ENCODE data around the gene KLF2.

DNA sequence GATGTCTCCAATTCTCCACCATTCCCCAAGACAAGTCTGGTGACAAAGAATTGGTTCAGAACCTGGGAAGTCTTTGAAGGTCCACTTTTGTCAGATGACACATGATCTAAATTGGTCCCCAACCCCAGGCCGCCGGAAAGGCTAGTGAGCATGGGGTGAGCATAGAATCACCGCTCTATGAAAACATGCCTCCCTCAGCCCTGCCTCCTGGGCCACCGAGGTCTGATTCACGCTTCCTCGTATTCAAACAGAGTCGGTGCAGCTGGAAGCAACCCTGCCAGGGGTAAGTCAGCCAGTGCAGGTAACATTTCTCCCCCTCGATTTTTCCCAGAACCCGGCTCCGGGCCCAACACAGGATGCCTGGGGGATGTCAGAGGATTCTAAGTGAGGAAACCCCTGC, 33.9 kb upstream of the KLF2 start:
- TF ChIP-seq EZH2 (IDR thresholded peaks at IDR 0.05; ENCODE audit: borderline replicate concordance, insufficient read depth, low read depth, low read length, poor library complexity, severe bottlenecking), result no peak
- TF ChIP-seq, protein P1, sequence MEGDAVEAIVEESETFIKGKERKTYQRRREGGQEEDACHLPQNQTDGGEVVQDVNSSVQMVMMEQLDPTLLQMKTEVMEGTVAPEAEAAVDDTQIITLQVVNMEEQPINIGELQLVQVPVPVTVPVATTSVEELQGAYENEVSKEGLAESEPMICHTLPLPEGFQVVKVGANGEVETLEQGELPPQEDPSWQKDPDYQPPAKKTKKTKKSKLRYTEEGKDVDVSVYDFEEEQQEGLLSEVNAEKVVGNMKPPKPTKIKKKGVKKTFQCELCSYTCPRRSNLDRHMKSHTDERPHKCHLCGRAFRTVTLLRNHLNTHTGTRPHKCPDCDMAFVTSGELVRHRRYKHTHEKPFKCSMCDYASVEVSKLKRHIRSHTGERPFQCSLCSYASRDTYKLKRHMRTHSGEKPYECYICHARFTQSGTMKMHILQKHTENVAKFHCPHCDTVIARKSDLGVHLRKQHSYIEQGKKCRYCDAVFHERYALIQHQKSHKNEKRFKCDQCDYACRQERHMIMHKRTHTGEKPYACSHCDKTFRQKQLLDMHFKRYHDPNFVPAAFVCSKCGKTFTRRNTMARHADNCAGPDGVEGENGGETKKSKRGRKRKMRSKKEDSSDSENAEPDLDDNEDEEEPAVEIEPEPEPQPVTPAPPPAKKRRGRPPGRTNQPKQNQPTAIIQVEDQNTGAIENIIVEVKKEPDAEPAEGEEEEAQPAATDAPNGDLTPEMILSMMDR (IDR thresholded peaks at IDR 0.05), result no peak

Measured in B cell (primary cell).